Thyroid gland (tissue), 4 donors: Measurements from ENCODE around the gene KCNQ2.

Experiments used
- CTCF ChIP-seq, 6 experiments: fragments of 200-600 bp in 3 of 6; fragments of 450-650 bp in 3 of 6; sonication (generic) in 3 of 6; IDR thresholded peaks; one replicate each; pipeline ENCODE4 v1.5.1; 2016 to 2019; ENCODE audit warnings: antibody characterized with exemption in 6 of 6, mild to moderate bottlenecking in 2 of 6, inconsistent platforms in 1 of 6, moderate library complexity in 1 of 6
- POLR2A ChIP-seq, 2 donors: fragments of 450-650 bp; IDR thresholded peaks; one replicate each; pipeline ENCODE4 v1.6.1; 2017; ENCODE audit warnings: antibody characterized with exemption in 2 of 2, mild to moderate bottlenecking in 2 of 2, moderate library complexity in 1 of 2

GRCh38 chr20:63409834-63410435 is 62.5 kb downstream of the KCNQ2 start:
- no peak for TF ChIP-seq CTCF (IDR thresholded peaks at IDR 0.05)
- no peak for TF ChIP-seq POLR2A (IDR thresholded peaks at IDR 0.05)
